Activated T-cell treated with anti-CD3 and anti-CD28 coated beads, Interleukin-2, amount 50 U/mL, for 4 hours (primary cell): ENCODE results near the gene GTPBP8. TPM values are rescaled to one million over a fixed set of nuclear protein-coding genes. Genes with fewer than 3 reads are reported as not detected.
"Not testable (repeated sequence)": the region's sequence is repeated elsewhere in the genome, so short reads cannot be mapped to it uniquely, and the experiment has no call there.

Experiments
- ATAC-seq, 2 donors: fragments of 200-7000 bp; cut with Tn5 transposase; one replicate each; pipeline ENCODE4 v1.10.0; 2021
- DNase-seq: peaks from one replicate; pipeline ENCODE4 v3.0.0-alpha.2; 2020
- H3K27me3 Mint-ChIP-seq: one replicate; pipeline ENCODE4 v1.8.0; 2021; ENCODE audit warnings: low read depth, mixed read lengths
- H3K36me3 Mint-ChIP-seq: one replicate; pipeline ENCODE4 v1.8.0; 2022; ENCODE audit warnings: mixed read lengths; ENCODE audit not compliant: insufficient read depth
- H3K4me1 Mint-ChIP-seq: one replicate; pipeline ENCODE4 v1.8.0; 2021; ENCODE audit warnings: low read depth, mixed read lengths
- H3K4me3 Mint-ChIP-seq: one replicate; pipeline ENCODE4 v1.8.0; 2021; ENCODE audit warnings: mild to moderate bottlenecking, moderate library complexity, mixed read lengths
- H3K9me3 Mint-ChIP-seq: one replicate; pipeline ENCODE4 v1.8.0; 2021; ENCODE audit warnings: mixed read lengths
- total RNA-seq, 3 donors: library from RNA; stranded (reverse); gene quantifications; one replicate each; pipeline ENCODE4 v1.2.1, GENCODE V29; 2021

The GTPBP8 gene
- total RNA-seq, 3 donors from 2014 or later, result 28.1 to 28.4 (median 28.1) TPM

DNA sequence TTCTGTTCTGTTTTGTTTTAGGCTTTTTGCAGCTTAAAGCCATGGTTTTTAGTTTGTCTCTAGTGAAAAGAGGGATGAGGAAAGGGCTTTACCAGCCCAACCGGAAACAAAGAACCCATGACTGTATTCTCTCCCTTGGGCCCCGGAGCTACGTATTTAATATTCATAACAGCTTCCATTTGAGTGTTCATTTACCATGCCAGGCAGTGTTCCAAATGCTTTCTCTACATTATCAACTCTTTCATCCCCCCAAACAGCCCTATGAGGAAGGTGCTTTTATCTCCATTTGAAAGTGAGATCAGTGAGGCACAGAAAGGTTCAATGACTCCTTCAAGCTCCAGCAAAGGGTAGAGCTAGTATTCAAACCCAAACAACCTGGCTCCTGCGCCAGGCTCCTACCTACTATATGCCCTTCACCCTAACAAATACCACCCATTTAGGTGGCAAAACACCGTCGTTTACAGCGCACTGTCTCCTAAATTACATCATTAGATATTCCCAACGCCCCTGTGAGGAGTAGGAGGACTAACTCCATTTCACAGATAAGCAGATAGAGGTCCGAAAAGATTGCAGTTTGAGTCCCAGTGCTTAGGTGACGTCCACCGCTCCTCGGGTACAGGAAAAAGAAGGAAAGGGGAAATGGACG lies 27.9 kb downstream of the GTPBP8 start:
- H3K36me3 Mint-ChIP-seq, result peaks cover 28% of the 10 kb centered on the region
- ATAC-seq, result peak; percentile 13 to 27
- H3K27me3 Mint-ChIP-seq, result no peaks in the 10 kb centered on the region
- no peaks in the 10 kb centered on the region for H3K9me3 Mint-ChIP-seq
- H3K4me1 Mint-ChIP-seq, result peaks cover 70% of the 10 kb centered on the region
- DNase-seq, result no peak
- peak overlapping the region; percentile 92 for H3K4me3 Mint-ChIP-seq

DNA sequence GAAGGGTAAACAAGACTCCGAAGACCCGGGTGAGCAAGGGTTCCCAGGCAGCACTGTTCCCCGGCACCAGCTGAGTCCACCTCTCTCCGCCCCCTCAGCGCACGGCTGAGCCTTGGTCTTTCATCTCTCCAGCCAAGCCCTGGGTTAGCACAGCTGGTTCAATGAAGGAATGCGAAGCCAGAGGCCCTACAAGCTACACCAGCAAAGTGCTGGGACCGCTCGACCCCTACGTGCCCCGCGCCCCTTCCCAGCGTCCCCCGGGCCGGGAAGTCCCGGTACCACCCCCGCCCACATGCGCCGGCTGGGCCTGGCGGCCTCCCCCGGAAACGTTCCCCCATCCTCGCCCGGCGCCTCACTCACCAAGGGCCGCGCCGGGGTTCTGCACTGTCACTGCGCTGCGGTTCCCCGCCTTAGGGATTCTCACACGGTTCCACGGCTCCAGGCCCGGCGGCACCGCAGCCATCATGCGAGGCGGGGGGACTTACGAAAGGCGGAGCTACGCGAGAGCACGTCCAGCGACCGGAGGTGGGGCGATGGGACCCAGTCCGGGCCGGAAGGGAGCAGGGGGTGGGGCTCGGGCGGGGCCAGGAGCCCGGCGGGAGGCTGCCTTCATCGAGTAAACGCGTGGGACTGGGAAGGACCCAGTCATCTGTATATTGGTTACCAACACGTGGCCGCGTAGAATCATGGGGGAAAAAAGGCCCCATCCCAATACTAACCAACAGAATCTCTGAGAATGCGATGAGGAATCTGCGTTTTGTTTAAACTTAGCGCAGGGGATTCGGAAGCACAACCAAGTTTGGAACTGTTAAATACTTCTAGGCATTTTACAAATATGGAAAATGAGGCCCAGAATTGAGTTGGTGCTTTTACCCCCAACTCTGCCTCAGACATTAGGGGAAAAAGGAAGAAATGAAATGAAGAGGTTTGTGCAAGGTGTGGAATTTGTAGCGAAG lies 28.7 kb downstream of the GTPBP8 start:
- Mint-ChIP-seq H3K4me3 (peak overlapping the region; percentile 92), H3K9me3 (no peaks in the 10 kb centered on the region), H3K36me3 (peaks cover 28% of the 10 kb centered on the region), H3K27me3 (no peaks in the 10 kb centered on the region), H3K4me1 (peaks cover 65% of the 10 kb centered on the region)
- ATAC-seq, result peak; percentile 89 to 93
- peak; percentile 87 for DNase-seq

DNA sequence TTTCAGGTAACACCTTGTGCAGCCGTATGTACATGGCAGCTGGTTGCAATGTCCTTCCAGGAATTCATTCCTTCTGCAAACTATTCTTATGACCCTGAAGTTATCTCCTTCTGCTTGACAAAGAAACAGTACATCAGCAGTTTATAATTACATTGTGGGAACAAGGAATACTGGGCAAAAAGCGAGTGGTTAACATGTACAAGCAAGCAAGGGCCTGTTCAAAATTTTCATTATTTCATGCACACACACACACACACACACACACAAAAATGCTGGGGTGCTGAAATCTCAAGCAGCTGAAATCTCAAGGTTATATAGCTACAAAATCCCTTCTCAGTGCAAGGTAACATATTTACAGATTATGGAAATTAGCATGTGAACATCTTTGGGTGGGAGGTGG lies 30.7 kb downstream of the GTPBP8 start:
- H3K36me3 Mint-ChIP-seq, result peaks cover 16% of the 10 kb centered on the region

DNA sequence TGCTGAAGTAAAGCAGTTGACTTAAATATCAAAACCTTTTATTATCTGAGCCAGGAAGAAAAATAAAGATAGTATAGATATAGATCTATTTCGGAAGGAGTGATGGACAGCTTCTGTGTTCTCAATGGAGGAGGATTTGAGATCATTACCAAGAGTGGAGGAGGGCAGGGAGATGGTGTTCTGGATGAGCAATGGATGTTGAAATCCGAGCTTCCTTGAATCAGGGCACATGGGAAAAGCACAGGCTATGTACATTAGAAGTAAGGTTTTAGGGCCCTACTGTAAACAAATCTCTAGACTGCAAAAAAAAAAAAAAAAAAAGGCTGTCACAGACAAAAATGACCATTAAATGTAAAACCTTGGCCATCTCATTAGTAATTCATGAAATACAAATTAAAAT lies 43.2 kb downstream of the GTPBP8 start:
- H3K9me3 Mint-ChIP-seq, result no peaks in the 10 kb centered on the region
- DNase-seq (no peak), ATAC-seq (no peak)
- no peaks in the 10 kb centered on the region for H3K36me3 Mint-ChIP-seq
- H3K27me3 Mint-ChIP-seq, result no peaks in the 10 kb centered on the region
- H3K4me3 Mint-ChIP-seq, result no peak overlapping the region
- no peaks in the 10 kb centered on the region for H3K4me1 Mint-ChIP-seq

More for the DNA sequence above, 30.7 kb downstream of the GTPBP8 start:
- Mint-ChIP-seq H3K27me3 (no peaks in the 10 kb centered on the region), H3K9me3 (no peaks in the 10 kb centered on the region), H3K4me3 (no peak overlapping the region), H3K4me1 (peaks cover 51% of the 10 kb centered on the region)
- ATAC-seq (no peak), DNase-seq (no peak)

DNA sequence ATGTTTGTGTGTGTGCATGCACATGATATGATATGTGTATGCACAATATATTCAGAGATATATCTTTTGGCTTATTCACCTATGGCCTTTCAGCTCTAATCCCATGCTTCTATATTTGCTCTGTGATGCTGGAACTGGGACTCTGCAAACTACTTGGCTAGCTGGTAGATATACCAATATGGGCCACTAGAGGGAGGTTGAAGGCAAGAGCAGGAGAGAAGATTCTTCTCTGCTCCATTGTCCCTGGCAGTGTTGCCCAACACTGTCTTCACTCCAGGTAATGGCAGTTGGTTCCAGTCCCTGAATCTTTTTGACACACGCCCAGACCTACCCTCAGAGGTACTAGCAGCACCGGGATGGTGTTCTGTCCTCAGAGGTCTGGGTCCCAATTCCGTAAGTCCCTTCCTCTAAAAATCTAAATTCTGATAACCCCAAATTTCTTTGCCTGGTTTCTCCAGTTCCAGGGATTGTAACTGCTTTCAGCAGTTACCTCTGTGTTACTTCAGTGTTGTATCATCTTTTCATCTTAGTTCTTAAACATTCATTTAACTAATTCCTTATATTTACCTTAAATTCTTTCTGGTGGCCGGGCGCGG lies 44.7 kb downstream of the GTPBP8 start:
- H3K4me1 Mint-ChIP-seq, result no peaks in the 10 kb centered on the region
- no peaks in the 10 kb centered on the region for H3K36me3 Mint-ChIP-seq
- no peaks in the 10 kb centered on the region for H3K27me3 Mint-ChIP-seq
- H3K9me3 Mint-ChIP-seq, result no peaks in the 10 kb centered on the region
- peak; percentile 10 for DNase-seq
- H3K4me3 Mint-ChIP-seq, result no peak overlapping the region
- peak; percentile 63 to 77 for ATAC-seq

DNA sequence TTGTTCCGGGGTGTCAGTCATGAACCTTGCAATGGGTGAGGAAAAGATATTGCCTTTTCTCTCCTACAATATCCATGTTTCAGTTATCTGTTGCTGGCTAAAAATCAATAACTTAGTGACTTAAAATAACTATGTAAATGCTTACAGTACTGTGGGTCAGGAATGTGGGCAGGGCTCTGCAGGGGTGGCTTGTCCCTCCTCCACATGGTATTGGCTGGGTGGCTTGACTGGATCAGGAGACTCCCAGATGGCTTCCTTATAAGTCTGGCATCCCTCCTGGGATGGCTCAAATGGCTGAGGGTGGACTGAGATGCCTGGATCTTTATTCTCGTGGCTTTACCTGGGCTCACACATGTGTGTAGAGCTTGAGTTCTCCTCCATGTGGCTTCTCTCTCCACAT lies 47.5 kb downstream of the GTPBP8 start:
- H3K4me1 Mint-ChIP-seq, result no peaks in the 10 kb centered on the region
- H3K9me3 Mint-ChIP-seq, result no peaks in the 10 kb centered on the region
- ATAC-seq, result no peak
- no peak for DNase-seq
- no peaks in the 10 kb centered on the region for H3K36me3 Mint-ChIP-seq
- no peaks in the 10 kb centered on the region for H3K27me3 Mint-ChIP-seq
- no peak overlapping the region for H3K4me3 Mint-ChIP-seq

DNA sequence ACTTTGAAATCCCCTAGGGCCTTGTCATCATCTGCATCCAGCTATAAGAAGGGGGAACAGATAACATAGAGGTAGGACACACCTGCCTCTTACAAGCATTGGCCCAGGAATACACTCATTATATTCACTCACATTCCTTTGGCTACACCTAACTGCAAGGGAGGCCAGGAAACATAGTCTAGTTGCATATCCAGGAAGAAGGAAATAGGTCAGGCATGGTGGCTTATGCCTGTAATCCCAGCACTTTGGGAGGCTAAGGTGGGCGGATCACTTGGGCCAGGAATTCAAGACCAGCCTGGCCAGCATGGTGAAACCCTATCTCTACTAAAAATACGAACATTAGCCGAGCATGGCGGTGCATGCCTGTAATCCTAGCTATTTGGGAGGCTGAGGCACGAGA lies 48.8 kb downstream of the GTPBP8 start:
- H3K4me1 Mint-ChIP-seq, result no peaks in the 10 kb centered on the region

DNA sequence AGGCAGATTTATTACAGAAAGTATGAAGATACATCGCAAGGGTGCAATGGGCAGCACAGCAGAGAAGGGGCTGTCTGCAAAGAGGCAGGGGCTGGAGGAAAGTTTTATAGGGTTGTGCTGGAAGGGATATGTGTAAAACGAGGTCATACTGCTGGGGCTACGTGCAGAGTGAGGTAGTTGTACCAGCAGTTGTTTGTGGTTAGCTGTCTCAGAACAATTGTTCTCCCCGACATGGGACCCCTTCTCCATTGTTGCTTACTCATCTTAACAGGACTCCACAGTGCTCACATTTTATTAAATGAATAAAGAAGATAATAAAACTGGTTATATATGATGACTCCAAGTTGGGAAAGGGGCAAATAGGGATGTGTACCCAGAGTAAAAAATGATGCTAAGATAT lies 49.4 kb downstream of the GTPBP8 start:
- Mint-ChIP-seq H3K27me3 (no peaks in the 10 kb centered on the region), H3K4me1 (no peaks in the 10 kb centered on the region)

More for the DNA sequence above, 48.8 kb downstream of the GTPBP8 start:
- Mint-ChIP-seq H3K27me3 (no peaks in the 10 kb centered on the region), H3K36me3 (no peaks in the 10 kb centered on the region), H3K9me3 (no peaks in the 10 kb centered on the region), H3K4me3 (no peak overlapping the region)
- DNase-seq (no peak), ATAC-seq (no peak)

DNA sequence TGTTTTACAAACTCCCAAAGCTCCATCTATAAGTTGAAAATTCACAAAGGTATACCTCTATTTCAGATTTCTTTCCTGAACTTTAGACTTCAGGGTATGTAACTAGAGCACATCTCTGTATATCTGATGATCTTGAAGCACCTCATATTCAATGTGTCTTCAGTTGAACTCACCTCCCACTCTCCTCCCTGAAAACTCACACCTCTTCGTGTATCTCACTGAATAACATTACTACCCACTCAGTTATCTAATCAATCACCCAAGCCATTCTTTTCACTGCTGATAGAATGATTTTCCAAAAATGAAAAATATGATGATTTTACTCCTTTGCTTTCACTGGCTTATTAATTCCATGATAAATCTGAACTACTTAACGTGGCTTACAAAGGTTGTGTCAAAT lies 52.9 kb downstream of the GTPBP8 start:
- Mint-ChIP-seq H3K27me3 (no peaks in the 10 kb centered on the region), H3K4me1 (no peaks in the 10 kb centered on the region), H3K4me3 (no peak overlapping the region), H3K36me3 (peaks cover 2% of the 10 kb centered on the region), H3K9me3 (peaks cover 5% of the 10 kb centered on the region)
- no peak for DNase-seq
- ATAC-seq, result no peak

More for the DNA sequence above, 49.4 kb downstream of the GTPBP8 start:
- Mint-ChIP-seq H3K9me3 (peaks cover 2% of the 10 kb centered on the region), H3K36me3 (peaks cover 1% of the 10 kb centered on the region), H3K4me3 (no peak overlapping the region)
- DNase-seq (no peak), ATAC-seq (no peak)

DNA sequence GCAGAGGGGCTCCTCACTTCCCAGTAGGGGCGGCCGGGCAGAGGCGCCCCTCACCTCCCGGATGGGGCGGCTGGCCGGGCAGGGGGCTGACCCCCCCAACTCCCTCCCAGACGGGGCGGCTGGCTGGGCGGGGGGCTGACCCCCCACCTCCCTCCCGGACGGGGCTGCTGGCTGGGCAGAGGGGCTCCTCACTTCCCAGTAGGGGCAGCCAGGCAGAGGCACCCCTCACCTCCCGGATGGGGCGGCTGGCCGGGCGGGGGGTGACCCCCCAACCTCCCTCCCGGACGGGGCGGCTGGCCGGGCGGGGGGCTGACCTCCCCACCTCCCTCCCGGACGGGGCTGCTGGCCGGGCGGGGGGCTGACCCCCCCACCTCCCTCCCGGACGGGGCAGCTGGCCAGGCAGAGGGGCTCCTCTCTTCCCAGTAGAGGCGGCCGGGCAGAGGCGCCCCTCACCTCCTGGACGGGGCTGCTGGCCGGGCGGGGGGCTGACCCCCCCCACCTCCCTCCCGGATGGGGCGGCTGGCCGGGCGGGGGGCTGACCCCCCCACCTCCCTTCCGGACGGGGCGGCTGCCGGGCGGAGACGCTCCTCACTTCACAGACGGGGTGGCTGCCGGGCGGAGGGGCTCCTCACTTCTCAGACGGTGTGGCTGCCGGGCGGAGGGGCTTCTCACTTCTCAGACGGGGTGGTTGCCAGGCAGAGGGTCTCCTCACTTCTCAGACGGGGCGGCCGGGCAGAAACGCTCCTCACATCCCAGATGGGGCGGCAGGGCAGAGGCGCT lies 55.6 kb downstream of the GTPBP8 start:
- H3K9me3 Mint-ChIP-seq, DNase-seq, H3K36me3 Mint-ChIP-seq, H3K4me3 Mint-ChIP-seq, H3K4me1 Mint-ChIP-seq, H3K27me3 Mint-ChIP-seq, ATAC-seq: not testable (repeated sequence)

DNA sequence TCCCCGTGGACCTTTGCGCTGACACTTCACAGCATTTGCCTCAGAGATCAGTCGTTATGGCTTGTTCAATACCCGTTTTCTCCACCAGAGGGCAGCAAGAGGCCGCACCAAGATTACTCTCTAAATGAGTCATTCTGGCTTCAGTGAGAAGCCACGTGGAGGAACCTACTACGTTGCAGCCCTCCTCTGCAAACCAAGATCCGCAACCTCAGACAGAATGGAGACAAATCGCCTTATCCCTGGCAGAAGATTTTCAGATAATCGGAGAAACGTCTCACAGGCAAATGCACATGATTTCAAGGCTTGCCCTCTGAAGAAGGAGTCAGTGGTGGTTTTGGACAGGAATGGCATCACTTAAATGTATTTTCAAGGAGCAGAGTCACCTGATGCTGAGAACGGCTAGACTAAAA lies 60.5 kb downstream of the GTPBP8 start:
- no peaks in the 10 kb centered on the region for H3K36me3 Mint-ChIP-seq
- no peaks in the 10 kb centered on the region for H3K4me1 Mint-ChIP-seq
- H3K4me3 Mint-ChIP-seq, result no peak overlapping the region
- peaks cover 2% of the 10 kb centered on the region for H3K27me3 Mint-ChIP-seq
- DNase-seq (peak; percentile 89), ATAC-seq (peak; percentile 95 to 98)
- H3K9me3 Mint-ChIP-seq, result no peaks in the 10 kb centered on the region
